Endometrial microvascular endothelial cells (primary cell): ENCODE results near the gene GATAD2A. TPM values are rescaled to one million over a fixed set of nuclear protein-coding genes. Genes with fewer than 3 reads are reported as not detected.

ENCODE experiments used
- in situ Hi-C: cut with HindIII; loops from 2 replicates; pipeline ENCODE4 v1.10.0; 2017; ENCODE audit warnings: low sequenced_read_pairs, low pct_unique_long_range_greater_than_20kb; ENCODE audit errors: inconsistent ontology term
- total RNA-seq: library from RNA; depleted of rRNA; stranded (reverse); fragments of >200 nt; gene quantifications from one replicate; pipeline ENCODE4 v1.2.3, GENCODE V29; 2015; ENCODE audit errors: inconsistent ontology term

Gene GATAD2A
- total RNA-seq, 1 donor from 2014 or later: 102 TPM

DNA sequence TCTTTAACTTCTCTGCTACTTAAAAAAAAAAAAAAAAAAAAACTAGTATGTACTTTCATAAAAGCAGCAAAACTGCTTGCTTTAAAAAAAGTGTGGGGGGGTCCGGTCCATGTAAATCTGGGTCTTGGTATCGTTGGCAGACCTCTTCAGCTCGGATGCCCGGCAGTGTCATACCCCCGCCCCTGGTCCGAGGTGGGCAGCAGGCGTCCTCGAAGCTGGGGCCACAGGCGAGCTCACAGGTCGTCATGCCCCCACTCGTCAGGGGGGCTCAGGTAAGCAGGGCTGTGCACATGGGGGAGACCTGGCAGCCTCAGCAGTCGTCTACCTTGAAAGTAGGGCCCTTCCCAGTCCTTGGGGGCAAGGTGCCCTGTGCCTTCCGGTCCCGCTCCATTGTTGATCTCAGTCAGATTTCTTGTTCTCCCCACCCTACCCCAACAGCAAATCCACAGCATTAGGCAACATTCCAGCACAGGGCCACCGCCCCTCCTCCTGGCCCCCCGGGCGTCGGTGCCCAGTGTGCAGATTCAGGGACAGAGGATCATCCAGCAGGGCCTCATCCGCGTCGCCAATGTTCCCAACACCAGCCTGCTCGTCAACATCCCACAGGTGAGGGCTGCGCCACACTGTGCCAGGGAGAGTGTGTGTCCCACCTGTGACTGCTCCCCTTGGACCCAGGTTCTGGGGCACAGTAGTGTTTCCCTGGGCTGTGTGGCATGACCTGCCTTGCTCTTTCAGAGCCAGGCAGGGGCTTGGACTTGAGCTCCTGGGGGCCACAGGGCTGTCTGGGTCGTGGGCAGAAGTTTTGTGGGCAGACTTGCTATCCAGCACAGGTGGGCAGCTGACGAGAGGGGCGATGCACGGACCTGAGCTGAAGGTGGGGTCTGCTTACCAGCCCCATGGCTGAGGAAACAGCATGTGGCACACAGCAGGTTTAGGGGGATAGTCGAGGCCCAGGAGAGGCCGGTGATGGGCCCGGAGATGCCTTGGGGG is 90.4 kb downstream of the GATAD2A start:
- in situ Hi-C loops: no loop called here

DNA sequence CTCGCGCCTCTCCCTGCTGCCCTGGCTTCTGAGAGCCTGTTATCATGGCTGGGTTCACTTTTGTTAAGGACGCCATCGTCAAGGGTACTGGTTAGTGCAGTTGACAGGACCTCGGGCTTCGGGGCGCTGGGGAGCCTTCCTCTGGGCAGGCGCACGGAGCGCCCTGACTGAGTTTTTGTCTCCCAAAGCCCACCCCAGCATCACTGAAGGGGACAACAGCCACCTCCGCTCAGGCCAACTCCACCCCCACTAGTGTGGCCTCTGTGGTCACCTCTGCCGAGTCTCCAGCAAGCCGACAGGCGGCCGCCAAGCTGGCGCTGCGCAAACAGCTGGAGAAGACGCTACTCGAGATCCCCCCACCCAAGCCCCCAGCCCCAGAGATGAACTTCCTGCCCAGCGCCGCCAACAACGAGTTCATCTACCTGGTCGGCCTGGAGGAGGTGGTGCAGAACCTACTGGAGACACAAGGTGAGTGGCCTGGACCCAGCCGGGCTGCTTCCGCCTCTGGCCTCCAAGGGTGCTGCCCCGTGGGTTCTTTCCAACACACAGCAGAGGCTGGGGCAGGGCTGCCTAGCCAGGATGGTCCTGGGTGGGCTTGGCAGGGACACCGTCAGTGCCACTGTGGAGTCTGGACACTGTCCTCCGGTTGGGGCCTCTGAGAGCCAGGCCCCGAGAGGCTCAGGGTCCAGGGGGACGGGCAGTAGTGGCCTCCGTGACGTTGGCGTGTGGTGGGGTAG is 92.9 kb downstream of the GATAD2A start:
- in situ Hi-C loops: no loop called here

DNA sequence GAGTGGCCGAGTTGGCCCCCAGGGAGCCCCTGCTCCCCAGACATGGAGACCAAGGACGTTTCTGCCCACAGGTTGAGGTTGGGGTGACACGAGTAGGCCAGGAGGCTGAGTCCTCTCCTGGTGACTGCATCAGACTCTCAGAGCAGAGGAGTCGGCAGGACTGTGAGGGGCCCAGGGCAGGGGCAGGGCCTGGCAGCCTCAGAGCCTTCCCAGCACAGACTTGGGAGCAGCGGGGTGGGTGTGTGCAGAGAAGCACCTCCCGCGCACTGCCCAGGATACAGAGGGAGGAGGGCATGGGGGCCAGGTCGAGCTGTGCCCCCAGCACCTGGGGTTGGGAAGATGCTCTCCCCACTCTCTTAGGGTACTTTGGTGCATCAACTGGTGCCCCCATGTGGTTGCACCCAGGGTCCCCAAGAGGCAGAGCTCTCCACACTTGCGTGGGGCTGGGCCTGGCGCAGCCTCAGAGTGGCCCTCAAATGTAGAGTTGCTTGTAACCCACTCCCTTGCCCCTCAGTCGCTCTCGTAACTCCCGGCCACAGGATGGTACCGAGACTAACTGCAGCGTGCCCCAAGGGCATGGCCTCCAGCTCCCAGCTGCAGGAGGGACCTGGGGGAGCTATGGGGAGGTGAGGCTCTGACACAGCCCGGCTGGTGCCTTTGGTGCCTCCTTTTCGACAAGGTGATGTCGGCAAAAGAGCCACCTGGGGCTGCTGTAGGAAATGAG is 94.0 kb downstream of the GATAD2A start:
- in situ Hi-C loops: no loop called here

DNA sequence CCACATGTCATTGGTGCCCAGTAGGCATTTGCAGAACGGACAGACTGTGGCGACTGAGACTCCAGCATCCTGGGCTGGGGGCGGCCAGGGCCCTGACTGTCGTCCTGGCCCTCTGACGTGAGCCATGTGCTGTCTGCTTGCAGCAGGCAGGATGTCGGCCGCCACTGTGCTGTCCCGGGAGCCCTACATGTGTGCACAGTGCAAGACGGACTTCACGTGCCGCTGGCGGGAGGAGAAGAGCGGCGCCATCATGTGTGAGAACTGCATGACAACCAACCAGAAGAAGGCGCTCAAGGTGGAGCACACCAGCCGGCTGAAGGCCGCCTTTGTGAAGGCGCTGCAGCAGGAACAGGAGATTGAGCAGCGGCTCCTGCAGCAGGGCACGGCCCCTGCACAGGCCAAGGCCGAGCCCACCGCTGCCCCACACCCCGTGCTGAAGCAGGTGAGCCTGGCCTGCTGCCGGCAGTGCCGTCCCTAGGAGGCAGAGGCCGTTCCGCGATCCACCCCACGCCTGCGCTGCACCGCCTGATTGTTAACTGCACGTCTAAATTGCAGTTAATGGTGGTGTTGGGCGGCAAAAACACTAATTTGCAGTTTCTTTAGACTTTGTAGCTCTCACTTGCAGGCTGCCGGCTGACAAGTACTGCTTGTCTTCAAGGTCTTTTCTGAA is 95.6 kb downstream of the GATAD2A start:
- in situ Hi-C loops: no loop called here

DNA sequence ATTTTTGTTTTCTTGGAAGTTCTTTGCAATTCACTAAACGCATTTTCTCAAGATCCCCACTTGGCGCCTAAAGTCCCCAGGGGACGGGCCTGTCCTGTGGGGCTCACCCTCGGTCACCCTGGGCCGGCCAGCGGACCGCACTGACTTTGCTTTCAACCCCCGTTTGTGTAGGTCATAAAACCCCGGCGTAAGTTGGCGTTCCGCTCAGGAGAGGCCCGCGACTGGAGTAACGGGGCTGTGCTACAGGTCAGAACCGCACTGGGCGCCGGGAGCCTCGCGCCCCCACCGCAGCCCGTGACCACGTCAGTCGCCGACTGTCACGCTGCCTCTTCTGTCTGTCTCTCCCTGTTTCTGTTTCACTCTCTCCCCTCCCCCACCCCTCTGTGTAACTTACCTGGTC is 96.3 kb downstream of the GATAD2A start:
- in situ Hi-C loops: no loop called here

DNA sequence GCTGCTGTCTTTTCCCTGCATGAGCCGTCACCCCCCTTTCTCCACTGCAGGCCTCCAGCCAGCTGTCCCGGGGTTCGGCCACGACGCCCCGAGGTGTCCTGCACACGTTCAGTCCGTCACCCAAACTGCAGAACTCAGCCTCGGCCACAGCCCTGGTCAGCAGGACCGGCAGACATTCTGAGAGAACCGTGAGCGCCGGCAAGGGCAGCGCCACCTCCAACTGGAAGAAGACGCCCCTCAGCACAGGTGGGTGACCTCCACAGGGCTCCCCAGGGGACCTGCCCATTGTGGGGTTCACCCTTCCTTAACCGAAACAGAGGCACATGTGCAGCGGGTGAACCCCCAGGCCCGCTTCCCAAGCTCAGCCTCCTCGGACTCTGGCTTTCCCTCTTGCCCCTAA is 96.8 kb downstream of the GATAD2A start:
- in situ Hi-C loops: no loop called here

DNA sequence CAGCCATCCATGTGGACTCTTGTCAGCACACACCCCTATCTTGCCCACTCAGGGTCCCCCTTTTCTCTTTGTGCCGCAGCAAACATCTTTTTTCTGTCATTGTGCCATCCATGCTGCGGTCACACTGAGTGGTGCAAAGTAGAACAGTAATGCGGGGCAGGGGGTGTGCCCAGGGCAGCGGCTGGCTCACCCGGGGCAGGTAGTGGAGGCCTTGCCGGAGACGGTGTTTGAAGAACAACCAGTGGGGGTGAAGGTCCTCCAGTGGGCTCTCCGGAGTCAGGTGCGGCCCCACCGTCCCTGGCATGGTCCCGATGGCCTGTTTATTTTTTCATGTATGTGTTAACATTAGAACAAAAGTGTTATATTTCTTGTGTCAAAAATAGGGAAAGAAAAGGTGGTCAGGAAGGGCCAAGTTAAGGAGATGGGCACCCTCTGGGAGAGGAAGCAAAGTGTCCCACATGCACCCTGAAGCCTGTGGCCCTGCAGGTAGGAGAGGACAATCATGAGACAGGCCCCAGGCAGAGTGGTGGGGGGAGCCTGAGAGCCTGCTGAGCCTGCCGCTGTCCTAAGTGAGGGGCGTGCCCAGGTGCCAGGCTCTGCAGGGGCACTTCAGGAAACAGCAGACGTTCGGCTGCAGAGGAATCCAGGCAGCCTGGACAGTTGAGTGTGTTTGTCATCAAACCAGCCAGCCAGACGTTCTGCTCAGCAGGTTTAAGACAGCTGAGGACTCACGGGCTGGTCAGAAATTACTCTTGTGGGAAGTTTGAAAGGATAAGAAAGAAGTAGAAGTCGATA is 97.5 kb downstream of the GATAD2A start:
- in situ Hi-C loops: no loop called here

DNA sequence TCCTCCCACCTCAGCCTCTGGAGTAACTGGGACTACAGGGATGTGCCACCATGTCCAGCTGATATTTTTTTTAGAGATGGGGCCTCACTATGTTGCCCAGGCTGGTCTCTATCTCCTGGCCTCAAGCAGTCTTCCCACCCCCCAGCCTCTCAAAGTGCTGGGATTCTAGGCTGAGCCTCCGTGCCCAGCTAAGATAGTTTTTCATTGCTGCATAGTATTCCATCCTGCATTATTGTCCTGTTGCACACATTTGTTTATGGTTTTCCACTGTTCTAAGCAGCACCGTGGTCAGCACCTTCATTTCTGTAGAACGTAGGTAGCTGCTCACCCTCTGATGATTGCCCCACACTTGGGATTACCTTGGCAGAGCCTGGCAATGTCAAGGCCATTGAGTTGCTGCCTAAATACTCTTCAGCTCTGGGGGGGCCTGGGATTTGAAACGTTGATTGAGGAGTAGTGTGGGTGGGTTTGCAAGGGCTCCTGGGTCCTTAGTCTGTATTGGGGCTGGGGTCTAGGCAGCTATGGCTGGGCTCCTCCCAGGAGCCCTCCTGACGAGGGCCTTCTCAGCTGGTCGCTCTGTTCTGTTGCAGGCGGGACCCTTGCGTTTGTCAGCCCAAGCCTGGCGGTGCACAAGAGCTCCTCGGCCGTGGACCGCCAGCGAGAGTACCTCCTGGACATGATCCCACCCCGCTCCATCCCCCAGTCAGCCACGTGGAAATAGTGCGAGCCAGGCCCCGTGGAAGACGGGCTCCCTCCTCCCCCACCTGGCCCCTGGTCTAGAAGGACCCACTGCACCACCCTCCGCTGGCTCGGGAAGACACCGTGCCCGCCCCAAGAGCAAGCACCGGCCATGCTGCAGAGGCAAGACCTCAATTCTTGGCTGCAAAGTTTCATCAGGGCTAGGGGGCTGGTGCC is 99.5 kb downstream of the GATAD2A start:
- in situ Hi-C loops: no loop called here

DNA sequence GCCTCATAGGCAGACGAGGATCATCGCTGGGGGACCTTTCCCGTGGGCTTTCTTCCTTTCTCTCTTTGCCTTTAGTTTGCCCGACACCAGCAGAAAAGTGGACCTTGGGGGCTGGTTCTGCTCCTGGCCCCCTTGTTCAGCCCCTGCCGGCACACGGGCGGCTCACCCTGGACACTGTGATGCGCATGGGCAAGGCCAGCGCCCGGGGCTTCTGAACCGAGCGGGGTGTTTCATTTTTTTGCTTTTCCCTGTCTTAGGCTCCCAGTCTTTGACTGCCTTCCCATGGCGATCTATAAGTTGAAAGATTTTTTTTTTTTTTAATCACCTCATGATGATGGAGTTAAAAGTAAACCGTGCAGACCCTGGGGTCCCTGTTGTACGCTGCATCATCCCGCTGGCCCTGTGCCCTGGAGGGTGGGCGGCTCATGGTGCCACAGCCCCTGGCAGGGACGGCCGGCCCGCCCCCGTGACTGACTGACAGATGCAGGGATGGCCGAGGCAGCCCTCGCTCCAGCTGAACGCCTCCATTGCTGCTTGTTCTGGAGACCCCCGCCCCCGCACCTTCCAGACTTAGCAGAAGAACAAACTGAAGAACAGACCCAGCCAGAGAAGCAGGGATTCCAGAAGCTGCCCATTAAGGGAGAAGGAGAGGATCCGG is 100.3 kb downstream of the GATAD2A start:
- in situ Hi-C loops: no loop called here

DNA sequence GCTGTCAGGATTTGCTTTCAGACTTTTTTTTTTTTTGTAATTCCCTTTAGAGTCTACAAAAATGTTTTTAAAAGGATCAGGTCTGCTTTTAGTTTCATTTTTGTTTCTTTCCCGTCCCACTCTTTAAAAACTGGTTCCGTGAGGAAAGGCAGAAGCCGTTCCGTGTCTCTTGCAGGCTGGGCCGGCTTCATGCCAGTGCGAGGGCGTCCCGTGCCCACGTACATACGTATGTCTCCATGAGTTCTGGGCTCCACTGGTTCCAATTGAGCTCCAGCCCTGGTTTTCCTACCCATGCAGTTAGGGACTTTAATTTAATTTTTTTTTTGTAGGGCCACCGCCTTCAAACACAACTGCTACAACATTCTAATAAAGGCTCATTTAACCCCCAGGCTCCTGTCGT is 101.1 kb downstream of the GATAD2A start:
- in situ Hi-C loops: no loop called here

DNA sequence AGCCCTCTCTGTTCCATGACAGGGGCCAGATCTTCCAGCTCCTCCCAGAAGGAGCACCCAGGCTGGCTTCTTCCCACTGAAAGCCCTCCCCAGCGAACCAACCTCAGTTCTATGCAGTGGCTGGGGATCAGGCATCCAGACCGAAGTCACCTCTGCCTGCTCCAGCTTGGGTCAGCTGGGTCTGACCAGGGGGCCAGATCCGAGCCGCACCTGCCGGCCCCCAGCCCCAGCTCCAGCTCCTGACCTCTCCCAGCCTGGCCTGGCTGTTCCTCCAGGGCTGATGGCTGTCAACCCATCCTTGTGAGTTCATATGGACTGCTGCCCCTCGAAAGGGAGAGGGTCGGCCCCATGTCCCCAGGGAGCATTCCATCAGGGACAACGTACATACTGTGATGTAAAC is 101.9 kb downstream of the GATAD2A start:
- in situ Hi-C loops: no loop called here

DNA sequence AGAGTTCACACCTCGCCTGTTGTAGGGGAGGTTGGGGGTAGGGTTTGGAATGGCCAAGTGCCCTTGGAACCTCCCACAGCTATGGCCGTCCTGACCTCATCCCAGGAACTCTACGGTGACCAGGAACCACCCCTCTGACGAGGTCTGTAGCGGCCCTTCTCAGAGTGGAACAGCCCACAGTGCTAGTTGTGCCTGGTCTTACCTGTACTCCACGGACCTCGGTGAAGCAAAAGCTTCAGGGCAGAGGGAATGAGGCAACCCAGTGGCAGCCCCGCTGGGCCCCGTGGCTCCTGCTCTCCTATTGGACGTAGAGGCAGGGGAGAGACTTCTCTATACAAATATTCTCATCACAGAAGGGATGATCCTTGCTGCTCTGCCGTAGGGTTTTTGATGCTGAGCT is 102.7 kb downstream of the GATAD2A start:
- in situ Hi-C loops: no loop called here

DNA sequence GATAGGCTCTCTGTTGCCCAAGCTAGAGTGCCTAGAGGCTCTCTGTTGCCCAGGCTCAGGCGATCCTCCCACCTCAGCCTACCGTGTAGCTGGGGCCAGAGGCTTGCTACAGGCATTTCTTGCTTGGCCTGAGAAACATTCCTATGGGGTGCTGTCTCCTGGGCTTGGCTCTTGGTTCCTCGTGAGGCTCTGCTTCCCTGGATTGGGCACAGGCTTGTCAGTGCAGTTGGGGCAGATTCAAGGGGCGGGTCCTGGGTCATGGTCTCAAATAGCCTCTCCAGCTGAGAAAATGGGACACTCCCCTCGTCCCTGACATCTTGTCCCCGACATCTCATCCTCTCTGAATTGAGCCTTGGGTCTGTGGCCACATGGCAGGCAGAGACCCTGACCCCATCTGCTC is 105.0 kb downstream of the GATAD2A start:
- in situ Hi-C loops: no loop called here

DNA sequence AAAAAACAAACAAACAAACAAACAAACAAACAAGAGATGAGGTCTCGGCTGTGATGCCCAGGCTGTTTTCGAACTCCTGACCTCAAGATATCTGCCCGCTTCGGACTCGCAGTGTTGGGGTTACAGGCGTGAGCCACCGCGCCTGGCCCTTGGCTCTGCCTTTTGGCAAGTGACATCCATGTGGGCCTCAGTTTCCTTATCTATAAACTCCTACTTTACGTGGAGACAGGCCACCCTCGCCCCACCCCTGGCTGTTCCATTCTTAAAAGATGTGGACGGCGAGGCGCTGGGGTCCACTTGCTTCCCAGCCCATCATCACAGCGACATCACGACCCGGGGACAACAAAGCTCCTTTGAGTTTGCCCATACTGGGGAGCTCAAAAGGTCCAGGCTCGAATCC is 108.2 kb downstream of the GATAD2A start:
- in situ Hi-C loops: no loop called here

DNA sequence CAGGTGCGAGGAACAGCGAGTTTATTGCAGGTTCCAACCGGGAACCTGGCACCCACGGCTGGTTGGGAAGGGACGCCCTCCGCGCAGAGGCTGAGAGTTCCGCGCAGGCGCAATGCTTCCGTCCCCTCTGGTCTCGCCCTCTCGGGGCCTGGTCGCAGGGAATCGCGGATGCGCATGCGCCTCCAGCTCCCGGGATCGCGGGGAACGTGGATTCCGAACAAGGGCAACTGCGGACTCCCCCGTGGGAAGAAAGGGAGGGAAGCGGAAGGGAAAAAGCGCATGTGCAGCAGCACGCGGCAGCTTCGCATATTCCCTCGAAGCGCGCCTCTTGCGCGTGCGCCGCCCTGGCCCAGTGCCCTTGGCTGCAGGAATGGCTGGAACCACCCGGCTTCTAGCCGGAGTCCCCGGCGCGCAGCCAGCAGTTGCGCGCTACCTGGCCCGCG is 108.8 kb downstream of the GATAD2A start:
- in situ Hi-C loops: no loop called here

DNA sequence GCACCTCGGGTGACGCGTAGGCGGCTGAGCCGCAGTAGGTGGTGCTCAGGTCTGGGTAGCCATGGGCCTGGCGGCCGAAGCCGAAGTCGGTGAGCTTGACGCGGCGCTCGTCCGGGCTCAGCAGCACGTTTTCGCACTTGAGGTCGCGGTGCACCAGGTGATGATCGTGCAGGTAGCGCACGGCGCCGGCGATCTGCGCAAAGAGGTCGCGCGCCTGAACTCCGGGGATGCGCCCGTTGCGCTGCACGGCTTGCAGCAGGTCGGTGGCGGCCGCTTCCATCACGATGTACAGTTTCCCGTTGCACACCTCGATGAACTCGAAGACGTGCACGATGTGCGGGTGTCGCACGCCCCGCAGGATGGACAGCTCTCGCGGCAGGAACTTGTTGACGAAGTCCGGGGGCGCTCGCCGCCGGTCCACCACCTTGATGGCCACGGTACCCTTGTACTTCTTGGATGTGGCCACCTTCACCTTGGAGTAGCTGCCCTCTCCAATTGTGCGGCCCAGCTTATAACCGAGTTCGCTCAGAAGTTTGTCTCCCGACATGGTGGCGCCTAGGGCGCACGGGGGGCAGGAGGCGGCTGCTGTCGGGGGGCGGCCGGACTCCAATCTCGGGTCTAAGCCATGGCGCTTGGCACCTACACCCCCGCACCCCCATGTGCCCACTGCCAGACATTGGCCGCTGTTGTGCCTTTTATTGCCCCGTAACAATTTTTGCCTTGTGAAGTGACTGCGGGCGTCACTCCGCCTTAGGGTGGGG is 109.6 kb downstream of the GATAD2A start, which contains the start of gene TSSK6:
TSS of gene TSSK6 (minus strand) at position 668 of the 761 bp plus-strand sequence. CDS start at position 547, 121 bp downstream.
- in situ Hi-C loops: no loop called here
